Endothelial cell of umbilical vein (primary cell): ENCODE results near the gene SERINC2. TPM values are rescaled to one million over a fixed set of nuclear protein-coding genes. Genes with fewer than 3 reads are reported as not detected.

ENCODE experiments used
- BruUV-seq: library from RNA; stranded (reverse); fragments of 400-500 nt; replicated peaks from 2 replicates; lab custom pipeline; 2021; lab: Mats Ljungman, UMichigan
- CTCF ChIA-PET: fragments of 300-600, 350-600 bp; sonication (Branson Sonifier 250); formaldehyde crosslinking; loops from one replicate; lab custom pipeline; 2021; ENCODE audit warnings: antibody characterized with exemption, inconsistent platforms; lab: Charles Lee
- POLR2A ChIA-PET: fragments of 300-600, 350-600 bp; sonication (Branson Sonifier 250); formaldehyde crosslinking; loops from one replicate; lab custom pipeline; 2021; ENCODE audit warnings: antibody characterized with exemption, inconsistent platforms; lab: Charles Lee
- DNase-seq: peaks from one replicate; pipeline ENCODE4 v3.0.0-alpha.2; 2011; ENCODE audit warnings: low read depth, low spot score
- FAIRE-seq: peaks from 2 replicates; lab custom pipeline; 2011; peaks lifted over from hg19 to GRCh38; lab: Jason Lieb, UNC
- H2AFZ ChIP-seq: 2 replicates; pipeline ENCODE4 v1.6.0; 2012; ENCODE audit warnings: low read depth, low read length, control low read depth, inconsistent platforms
- H3K27ac ChIP-seq: 2 replicates; pipeline ENCODE4 v1.5.1; 2011; ENCODE audit warnings: low read depth, mild to moderate bottlenecking, control low read depth, low read length, moderate library complexity; ENCODE audit not compliant: insufficient read depth
- H3K27me3 ChIP-seq, 2 experiments: 2 replicates each; pipeline versions ENCODE4 v1.6.0 to v1.6.1; 2011; ENCODE audit warnings: low read length in 2 of 2, mixed read lengths in 1 of 2; ENCODE audit not compliant: control insufficient read depth in 2 of 2, insufficient read depth in 2 of 2
- H3K36me3 ChIP-seq, 2 experiments: 2 replicates in 1 of 2; 3 replicates in 1 of 2; pipeline ENCODE4 v1.5.1; 2011; ENCODE audit warnings: low read length in 2 of 2, mild to moderate bottlenecking in 1 of 2, moderate library complexity in 1 of 2; ENCODE audit not compliant: control insufficient read depth in 2 of 2, insufficient read depth in 2 of 2; ENCODE audit errors: extremely low read depth in 1 of 2
- H3K4me1 ChIP-seq: 3 replicates; pipeline ENCODE4 v1.5.1; 2011; ENCODE audit warnings: mild to moderate bottlenecking, low read length; ENCODE audit not compliant: control insufficient read depth, insufficient read depth; ENCODE audit errors: extremely low read depth
- H3K4me2 ChIP-seq: 2 replicates; pipeline ENCODE4 v1.6.1; 2011; ENCODE audit warnings: low read length, control low read depth, mixed read lengths; ENCODE audit not compliant: insufficient read depth
- H3K4me3 ChIP-seq, 3 experiments: fragments of 200-600 bp in 1 of 3; sonication (generic), shearing (Covaris generic) in 1 of 3; replicated peaks in 1 of 3; 2 replicates each; pipeline ENCODE4 v1.5.1; 2011 to 2016; ENCODE audit warnings: control low read depth in 3 of 3, low read length in 3 of 3, mild to moderate bottlenecking in 2 of 3, inconsistent platforms in 1 of 3, low read depth in 1 of 3, moderate library complexity in 1 of 3; ENCODE audit not compliant: insufficient read depth in 1 of 3
- H3K79me2 ChIP-seq: 2 replicates; pipeline ENCODE4 v1.6.0; 2012; ENCODE audit warnings: low read length, inconsistent platforms; ENCODE audit not compliant: control insufficient read depth, insufficient read depth
- H3K9ac ChIP-seq: replicated peaks from 2 replicates; pipeline ENCODE3; 2011; ENCODE audit warnings: low read length, control low read depth; ENCODE audit not compliant: insufficient read depth; ENCODE audit errors: extremely low read depth
- H3K9me1 ChIP-seq: replicated peaks from 3 replicates; pipeline ENCODE4 v1.6.0; 2011; ENCODE audit warnings: mild to moderate bottlenecking, low read length; ENCODE audit not compliant: control insufficient read depth, insufficient read depth; ENCODE audit errors: extremely low read depth
- H3K9me3 ChIP-seq: replicated peaks from 2 replicates; pipeline ENCODE4 v1.5.1; 2012; ENCODE audit warnings: low read length, inconsistent platforms; ENCODE audit not compliant: control insufficient read depth, insufficient read depth
- H4K20me1 ChIP-seq: replicated peaks from 2 replicates; pipeline ENCODE3; 2011; ENCODE audit warnings: mild to moderate bottlenecking, low read length; ENCODE audit not compliant: control insufficient read depth, insufficient read depth; ENCODE audit errors: extremely low read depth
- EZH2 ChIP-seq: IDR thresholded peaks from 2 replicates; pipeline ENCODE4 v1.6.1; 2012; ENCODE audit warnings: borderline replicate concordance, low read depth, mild to moderate bottlenecking, moderate library complexity, low read length, inconsistent platforms; ENCODE audit not compliant: severe bottlenecking
- FOS ChIP-seq: IDR thresholded peaks from 2 replicates; pipeline ENCODE4 v1.6.1; 2011; ENCODE audit warnings: mild to moderate bottlenecking, low read length, moderate library complexity, borderline replicate concordance; ENCODE audit not compliant: insufficient read depth
- GATA2 ChIP-seq: IDR thresholded peaks from 2 replicates; pipeline ENCODE4 v1.7.0; 2011; ENCODE audit warnings: low read depth, mild to moderate bottlenecking, moderate library complexity, mixed read lengths, low read length; ENCODE audit not compliant: insufficient read length, insufficient read depth
- JUN ChIP-seq: IDR thresholded peaks from 2 replicates; pipeline ENCODE4 v1.6.1; 2011; ENCODE audit warnings: borderline replicate concordance, low read depth; ENCODE audit not compliant: insufficient read length, insufficient read depth
- MYC ChIP-seq: IDR thresholded peaks from one replicate; pipeline ENCODE4 v1.6.1; 2011; ENCODE audit warnings: mild to moderate bottlenecking, low read depth, low read length
- POLR2A ChIP-seq: IDR thresholded peaks from 2 replicates; pipeline ENCODE4 v1.6.1; 2012; ENCODE audit warnings: low read depth, mild to moderate bottlenecking, control low read depth, low read length
- POLR2AphosphoS5 ChIP-seq: IDR thresholded peaks from 2 replicates; pipeline ENCODE4 v1.6.1; 2012; ENCODE audit warnings: low read depth, mild to moderate bottlenecking, control low read depth, low read length, moderate library complexity; ENCODE audit not compliant: insufficient read depth
- dilution Hi-C: fragments of 300-500 bp; cut with MboI; formaldehyde crosslinking; loops from one replicate; pipeline ENCODE4 v1.15.0; 2019; ENCODE audit warnings: low sequenced_read_pairs; ENCODE audit not compliant: extremely low pct_ligation_motif_present
- intact Hi-C: fragments of 100-400 bp; cut with micrococcal nuclease; formaldehyde crosslinking; loops from one replicate; pipeline ENCODE4 v1.10.0; 2022
- polyA plus RNA-seq, 4 experiments: library from polyadenylated mRNA; depleted of rRNA in 3 of 4; stranded (reverse) in 3 of 4; unstranded in 1 of 4; fragments of >200 nt; gene quantifications; 2 replicates each; pipeline versions ENCODE4 v1.2.1 to v1.2.3, GENCODE V29; 2011 to 2012; ENCODE audit warnings: missing spikeins in 1 of 4
- total RNA-seq: library from RNA; stranded (reverse); gene quantifications from 2 replicates; pipeline ENCODE4 v1.2.3, GENCODE V29; 2021
- TF ChIP-seq, protein P1 (sequence below): IDR thresholded peaks from 2 replicates; pipeline ENCODE4 v1.6.1; 2011; ENCODE audit not compliant: insufficient read depth, insufficient read length
- TF ChIP-seq, protein P2 (sequence below), 2 donors: IDR thresholded peaks; 1 replicate in 1 of 2; 2 replicates in 1 of 2; pipeline ENCODE4 v1.5.1; 2011; ENCODE audit warnings: low read length in 2 of 2, mild to moderate bottlenecking in 2 of 2, moderate library complexity in 2 of 2, control low read depth in 1 of 2, inconsistent platforms in 1 of 2, low read depth in 1 of 2; ENCODE audit not compliant: insufficient read depth in 1 of 2; ENCODE audit errors: extremely low read depth in 1 of 2

SERINC2 gene
- total and polyA plus RNA-seq, 2 donors (not counting 3 experiments of a cell fraction or from before 2014, with no cell fraction given), result 19.4 to 34.6 TPM

DNA sequence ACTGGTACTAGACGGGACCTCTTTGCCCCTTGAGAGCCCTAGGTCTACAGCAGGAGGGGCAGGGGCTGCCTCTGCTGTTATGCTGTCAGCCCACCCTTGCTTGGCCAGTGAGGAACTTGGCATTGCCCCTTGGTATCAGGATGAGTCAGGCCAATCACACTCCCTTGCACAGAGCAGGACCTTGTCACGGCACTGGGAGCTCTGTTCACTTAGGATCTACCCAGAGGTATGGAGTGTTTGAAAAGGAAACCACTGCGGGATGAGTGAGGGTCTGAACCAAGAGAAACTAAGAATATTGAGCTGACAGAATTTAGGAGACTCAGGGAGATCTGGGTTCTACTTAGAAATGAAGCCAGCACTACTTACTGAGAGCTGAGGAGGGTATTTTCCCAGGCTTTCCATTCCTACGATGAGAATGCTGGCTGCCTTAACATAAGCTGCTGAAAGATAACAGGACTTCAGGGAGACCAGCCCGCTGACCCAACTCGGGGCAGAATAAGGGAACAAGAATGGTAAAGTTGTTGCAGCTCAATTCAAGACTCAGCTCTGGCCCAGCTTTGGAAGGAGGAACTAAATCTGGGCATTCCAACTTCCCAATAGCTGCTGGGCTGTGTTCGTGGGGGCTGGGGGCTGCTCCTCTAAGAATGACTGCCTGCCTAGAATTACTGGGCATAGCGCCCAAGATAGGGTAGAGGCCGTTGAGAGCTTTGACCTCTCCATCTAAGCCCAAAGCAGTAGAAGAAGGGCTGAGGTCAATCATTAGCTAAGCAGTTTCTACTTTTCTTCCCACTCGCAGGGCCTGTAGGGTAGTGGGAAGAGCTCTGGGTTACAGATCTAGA is 41.7 kb upstream of the SERINC2 start:
- no peak for TF ChIP-seq MYC
- no peak overlapping the region for H3K27ac ChIP-seq
- no peaks in the 10 kb centered on the region for H3K79me2 ChIP-seq
- POLR2A ChIA-PET, result no interaction called here
- H3K4me3 ChIP-seq, result no peak overlapping the region
- H3K9ac ChIP-seq, result no peak overlapping the region
- no peaks in the 10 kb centered on the region for H3K9me1 ChIP-seq
- no peaks in the 10 kb centered on the region for H3K27me3 ChIP-seq
- DNase-seq, result no peak
- H2AFZ ChIP-seq, result no peak overlapping the region
- H3K9me3 ChIP-seq, result no peaks in the 10 kb centered on the region
- no peak overlapping the region for H3K4me2 ChIP-seq
- dilution Hi-C loops, result no loop called here
- CTCF ChIA-PET, result interaction anchor here (0.7 to 1.6 kb wide), 4 partner anchors 8 to 187 kb away, joined by 3 to 5 read pairs (median 4); no protein-coding TSS in a partner anchor
- peaks cover 6% of the 10 kb centered on the region for H3K4me1 ChIP-seq
- no peak for FAIRE-seq
- no peaks in the 10 kb centered on the region for H4K20me1 ChIP-seq
- no TSS peak for BruUV-seq
- intact Hi-C loops, result no loop called here
- peaks cover 0 to 8% of the 10 kb centered on the region in 2 experiments for H3K36me3 ChIP-seq

DNA sequence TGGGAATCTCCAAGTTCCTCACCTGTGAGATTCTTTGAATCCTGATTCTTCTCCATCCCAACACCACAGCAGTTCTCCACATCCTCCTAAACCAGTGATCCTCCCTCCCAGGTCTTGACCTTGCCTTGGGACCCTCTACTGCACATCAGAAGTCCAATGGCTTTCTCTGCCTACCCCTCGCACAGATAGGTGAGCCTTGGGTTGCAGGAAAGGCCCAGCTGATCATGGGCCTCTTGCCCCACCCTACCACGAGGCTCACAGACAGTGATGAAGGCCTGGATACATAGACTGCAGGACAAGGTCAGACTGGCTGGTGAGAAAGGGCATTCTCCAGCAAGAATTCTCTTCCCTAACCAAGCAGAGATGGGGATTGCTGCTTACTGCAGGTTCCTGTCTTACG is 41.0 kb upstream of the SERINC2 start:
- H3K9ac ChIP-seq, result no peak overlapping the region
- H3K27me3 ChIP-seq, result no peaks in the 10 kb centered on the region
- H4K20me1 ChIP-seq, result no peaks in the 10 kb centered on the region
- H3K4me3 ChIP-seq, result no peak overlapping the region
- TF ChIP-seq EZH2 (no peak), FOS (no peak), JUN (no peak), POLR2AphosphoS5 (no peak), POLR2A (no peak), GATA2 (no peak), MYC (no peak)
- TF ChIP-seq, protein P1, sequence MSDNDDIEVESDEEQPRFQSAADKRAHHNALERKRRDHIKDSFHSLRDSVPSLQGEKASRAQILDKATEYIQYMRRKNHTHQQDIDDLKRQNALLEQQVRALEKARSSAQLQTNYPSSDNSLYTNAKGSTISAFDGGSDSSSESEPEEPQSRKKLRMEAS, result no peak
- TF ChIP-seq, protein P2, sequence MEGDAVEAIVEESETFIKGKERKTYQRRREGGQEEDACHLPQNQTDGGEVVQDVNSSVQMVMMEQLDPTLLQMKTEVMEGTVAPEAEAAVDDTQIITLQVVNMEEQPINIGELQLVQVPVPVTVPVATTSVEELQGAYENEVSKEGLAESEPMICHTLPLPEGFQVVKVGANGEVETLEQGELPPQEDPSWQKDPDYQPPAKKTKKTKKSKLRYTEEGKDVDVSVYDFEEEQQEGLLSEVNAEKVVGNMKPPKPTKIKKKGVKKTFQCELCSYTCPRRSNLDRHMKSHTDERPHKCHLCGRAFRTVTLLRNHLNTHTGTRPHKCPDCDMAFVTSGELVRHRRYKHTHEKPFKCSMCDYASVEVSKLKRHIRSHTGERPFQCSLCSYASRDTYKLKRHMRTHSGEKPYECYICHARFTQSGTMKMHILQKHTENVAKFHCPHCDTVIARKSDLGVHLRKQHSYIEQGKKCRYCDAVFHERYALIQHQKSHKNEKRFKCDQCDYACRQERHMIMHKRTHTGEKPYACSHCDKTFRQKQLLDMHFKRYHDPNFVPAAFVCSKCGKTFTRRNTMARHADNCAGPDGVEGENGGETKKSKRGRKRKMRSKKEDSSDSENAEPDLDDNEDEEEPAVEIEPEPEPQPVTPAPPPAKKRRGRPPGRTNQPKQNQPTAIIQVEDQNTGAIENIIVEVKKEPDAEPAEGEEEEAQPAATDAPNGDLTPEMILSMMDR (IDR thresholded peaks at IDR 0.05; ENCODE audit: extremely low read depth in 1 of 2, insufficient read depth in 1 of 2, low read depth in 1 of 2, low read length in 2 of 2), result no peak
- H3K4me1 ChIP-seq, result peaks cover 6% of the 10 kb centered on the region
- FAIRE-seq (no peak), DNase-seq (no peak)
- H3K79me2 ChIP-seq, result no peaks in the 10 kb centered on the region
- POLR2A ChIA-PET, result no interaction called here
- H3K9me1 ChIP-seq, result no peaks in the 10 kb centered on the region
- no peak overlapping the region for H3K27ac ChIP-seq
- peaks cover 0 to 5% of the 10 kb centered on the region in 2 experiments for H3K36me3 ChIP-seq
- intact Hi-C loops, result no loop called here
- CTCF ChIA-PET, result interaction anchor here (0.7 to 1.6 kb wide), 4 partner anchors 9 to 188 kb away, joined by 3 to 5 read pairs (median 4); no protein-coding TSS in a partner anchor
- no peaks in the 10 kb centered on the region for H3K9me3 ChIP-seq
- dilution Hi-C loops, result no loop called here
- no peak overlapping the region for H2AFZ ChIP-seq
- no peak overlapping the region for H3K4me2 ChIP-seq
- no TSS peak for BruUV-seq
